GM18858 (cell line): ENCODE results near the gene CHST6.
"Not testable (repeated sequence)": the region's sequence is repeated elsewhere in the genome, so short reads cannot be mapped to it uniquely, and the experiment has no call there.

Source experiments
- ATAC-seq: cut with Tn5 transposase; IDR thresholded peaks from one replicate; pipeline ENCODE4 v1.9.1; 2021; ENCODE audit not compliant: unreplicated experiment

Gene CHST6

GRCh38 chr16:75452464-75453190 lies 42.6 kb downstream of the CHST6 start:
- ATAC-seq, result no peak

- ATAC-seq, result no peak
These were observed 48.8 kb downstream of the CHST6 start for GRCh38 chr16:75446416-75446815.

- ATAC-seq, result no peak
These were observed 49.9 kb downstream of the CHST6 start for GRCh38 chr16:75445298-75445697.

GRCh38 chr16:75443298-75443697 lies 51.9 kb downstream of the CHST6 start:
- no peak for ATAC-seq

GRCh38 chr16:75433732-75434413 lies 61.4 kb downstream of the CHST6 start:
- ATAC-seq, result peak; percentile 50

GRCh38 chr16:75432828-75433731 lies 62.2 kb downstream of the CHST6 start, which contains the start of gene CFDP1:
Gene CFDP1 (minus strand): TSS chr16:75433503. CDS start chr16:75433352, 151 bp downstream.
- peak; percentile 84 for ATAC-seq

- no peak for ATAC-seq
These were observed 65.4 kb downstream of the CHST6 start for GRCh38 chr16:75429621-75430403.

GRCh38 chr16:75426524-75426923 lies 68.7 kb downstream of the CHST6 start:
- not testable (repeated sequence) for ATAC-seq

GRCh38 chr16:75424105-75424762 lies 71.0 kb downstream of the CHST6 start:
- ATAC-seq, result not testable (repeated sequence)

GRCh38 chr16:75423723-75424104 lies 71.5 kb downstream of the CHST6 start:
- no peak for ATAC-seq
